ENCODE results near the gene JAKMIP3. TPM values are rescaled to one million over a fixed set of nuclear protein-coding genes. Genes with fewer than 3 reads are reported as not detected.

JAKMIP3 gene
- total and polyA plus RNA-seq, 10 of the 15 experiments (the other 5 are each of a cell fraction or from before 2014, with no cell fraction given), result 0.01 TPM; not detected in 7

DNA sequence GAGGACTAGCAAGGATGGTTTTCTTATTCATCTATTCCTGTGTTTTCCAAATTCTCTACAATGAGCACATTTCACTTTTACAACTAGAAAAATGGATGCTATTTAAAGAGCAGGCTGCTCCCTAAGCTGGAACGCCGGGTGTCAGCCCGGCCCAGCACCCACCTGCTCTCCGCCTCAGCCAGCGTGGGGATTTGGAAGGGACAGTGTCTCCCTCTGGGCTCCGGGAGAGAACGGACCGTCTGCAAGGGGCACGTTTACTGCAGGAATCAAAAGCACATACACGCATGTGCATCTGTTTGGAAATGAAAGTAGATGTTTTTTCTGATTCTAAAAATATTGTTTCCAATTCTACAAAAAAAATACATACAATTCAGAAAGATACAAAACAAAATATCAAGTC, 2.3 kb upstream of the JAKMIP3 start:
- in situ Hi-C loops (cut with MboI) (no loop called here), intact Hi-C loops (cut with micrococcal nuclease; ENCODE audit: unreplicated experiment) (no loop called here)
- no peak for FAIRE-seq
- Histone ChIP-seq H2AFZ (ENCODE audit: control insufficient read depth, low read depth, low read length) (no peak overlapping the region), H3K4me2 (ENCODE audit: control insufficient read depth, insufficient read depth) (no peak overlapping the region), H3K9ac (ENCODE audit: control insufficient read depth, insufficient read depth, low read length) (no peak overlapping the region), H4K20me1 (ENCODE audit: control insufficient read depth, insufficient read depth) (no peaks in the 10 kb centered on the region), H3K27me3 (replicated peaks in 1 of 2; ENCODE audit: control insufficient read depth in 2 of 2, insufficient read depth in 2 of 2, low read length in 1 of 2) (no peaks in the 10 kb centered on the region; a peak in 1 of 4 replicates), H3K36me3 (ENCODE audit: control insufficient read depth in 2 of 2, insufficient read depth in 2 of 2, low read length in 1 of 2) (no peaks in the 10 kb centered on the region), H3K9me3 (replicated peaks; ENCODE audit: control insufficient read depth, insufficient read depth, low read length) (no peaks in the 10 kb centered on the region), H3K27ac (ENCODE audit: control insufficient read depth, insufficient read depth) (no peak overlapping the region), H3K79me2 (ENCODE audit: control insufficient read depth, insufficient read depth, low read length) (no peaks in the 10 kb centered on the region), H3K4me3 (no peak overlapping the region), H3K4me1 (ENCODE audit: control insufficient read depth, insufficient read depth, low read length) (no peaks in the 10 kb centered on the region)
- no peak for TF ChIP-seq TCF3 (IDR thresholded peaks at IDR 0.05; ENCODE audit: borderline replicate concordance, insufficient read depth, low read depth, low read length)
- TF ChIP-seq, protein P1, sequence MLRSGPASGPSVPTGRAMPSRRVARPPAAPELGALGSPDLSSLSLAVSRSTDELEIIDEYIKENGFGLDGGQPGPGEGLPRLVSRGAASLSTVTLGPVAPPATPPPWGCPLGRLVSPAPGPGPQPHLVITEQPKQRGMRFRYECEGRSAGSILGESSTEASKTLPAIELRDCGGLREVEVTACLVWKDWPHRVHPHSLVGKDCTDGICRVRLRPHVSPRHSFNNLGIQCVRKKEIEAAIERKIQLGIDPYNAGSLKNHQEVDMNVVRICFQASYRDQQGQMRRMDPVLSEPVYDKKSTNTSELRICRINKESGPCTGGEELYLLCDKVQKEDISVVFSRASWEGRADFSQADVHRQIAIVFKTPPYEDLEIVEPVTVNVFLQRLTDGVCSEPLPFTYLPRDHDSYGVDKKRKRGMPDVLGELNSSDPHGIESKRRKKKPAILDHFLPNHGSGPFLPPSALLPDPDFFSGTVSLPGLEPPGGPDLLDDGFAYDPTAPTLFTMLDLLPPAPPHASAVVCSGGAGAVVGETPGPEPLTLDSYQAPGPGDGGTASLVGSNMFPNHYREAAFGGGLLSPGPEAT (IDR thresholded peaks at IDR 0.05; ENCODE audit: low read depth), result no peak
- TF ChIP-seq, protein P2, sequence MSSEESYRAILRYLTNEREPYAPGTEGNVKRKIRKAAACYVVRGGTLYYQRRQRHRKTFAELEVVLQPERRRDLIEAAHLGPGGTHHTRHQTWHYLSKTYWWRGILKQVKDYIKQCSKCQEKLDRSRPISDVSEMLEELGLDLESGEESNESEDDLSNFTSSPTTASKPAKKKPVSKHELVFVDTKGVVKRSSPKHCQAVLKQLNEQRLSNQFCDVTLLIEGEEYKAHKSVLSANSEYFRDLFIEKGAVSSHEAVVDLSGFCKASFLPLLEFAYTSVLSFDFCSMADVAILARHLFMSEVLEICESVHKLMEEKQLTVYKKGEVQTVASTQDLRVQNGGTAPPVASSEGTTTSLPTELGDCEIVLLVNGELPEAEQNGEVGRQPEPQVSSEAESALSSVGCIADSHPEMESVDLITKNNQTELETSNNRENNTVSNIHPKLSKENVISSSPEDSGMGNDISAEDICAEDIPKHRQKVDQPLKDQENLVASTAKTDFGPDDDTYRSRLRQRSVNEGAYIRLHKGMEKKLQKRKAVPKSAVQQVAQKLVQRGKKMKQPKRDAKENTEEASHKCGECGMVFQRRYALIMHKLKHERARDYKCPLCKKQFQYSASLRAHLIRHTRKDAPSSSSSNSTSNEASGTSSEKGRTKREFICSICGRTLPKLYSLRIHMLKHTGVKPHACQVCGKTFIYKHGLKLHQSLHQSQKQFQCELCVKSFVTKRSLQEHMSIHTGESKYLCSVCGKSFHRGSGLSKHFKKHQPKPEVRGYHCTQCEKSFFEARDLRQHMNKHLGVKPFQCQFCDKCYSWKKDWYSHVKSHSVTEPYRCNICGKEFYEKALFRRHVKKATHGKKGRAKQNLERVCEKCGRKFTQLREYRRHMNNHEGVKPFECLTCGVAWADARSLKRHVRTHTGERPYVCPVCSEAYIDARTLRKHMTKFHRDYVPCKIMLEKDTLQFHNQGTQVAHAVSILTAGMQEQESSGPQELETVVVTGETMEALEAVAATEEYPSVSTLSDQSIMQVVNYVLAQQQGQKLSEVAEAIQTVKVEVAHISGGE (CRISPR knock-in tag; IDR thresholded peaks at IDR 0.05), result no peak
- TF ChIP-seq NFXL1 (IDR thresholded peaks at IDR 0.05; ENCODE audit: borderline replicate concordance), result no peak
- no peak for TF ChIP-seq KAT2A (conservative IDR thresholded peaks at IDR 0.05; ENCODE audit: control insufficient read depth, low read depth, low read length)
- TF ChIP-seq NBN (IDR thresholded peaks at IDR 0.05), result no peak
- no peak for TF ChIP-seq TARDBP (IDR thresholded peaks at IDR 0.05; ENCODE audit: borderline replicate concordance)
- TF ChIP-seq, protein P3, sequence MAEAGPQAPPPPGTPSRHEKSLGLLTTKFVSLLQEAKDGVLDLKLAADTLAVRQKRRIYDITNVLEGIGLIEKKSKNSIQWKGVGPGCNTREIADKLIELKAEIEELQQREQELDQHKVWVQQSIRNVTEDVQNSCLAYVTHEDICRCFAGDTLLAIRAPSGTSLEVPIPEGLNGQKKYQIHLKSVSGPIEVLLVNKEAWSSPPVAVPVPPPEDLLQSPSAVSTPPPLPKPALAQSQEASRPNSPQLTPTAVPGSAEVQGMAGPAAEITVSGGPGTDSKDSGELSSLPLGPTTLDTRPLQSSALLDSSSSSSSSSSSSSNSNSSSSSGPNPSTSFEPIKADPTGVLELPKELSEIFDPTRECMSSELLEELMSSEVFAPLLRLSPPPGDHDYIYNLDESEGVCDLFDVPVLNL (IDR thresholded peaks at IDR 0.05; ENCODE audit: low read depth, low read length), result no peak
- no peak for TF ChIP-seq NFYB (IDR thresholded peaks at IDR 0.05; ENCODE audit: insufficient read depth, low read depth, low read length)
- no peak for DNase-seq (ENCODE audit: low read depth, low spot score)
- ChIA-PET SMC1A (ENCODE audit: uncharacterized antibody, unreplicated experiment) (no interaction called here), RAD21 (ENCODE audit: unreplicated experiment) (no interaction called here), POLR2A (no interaction called here), CTCF (no interaction called here)
- 53% methylated on average over 10 of the region's 10 CpGs for WGBS (ENCODE audit: insufficient coverage, insufficient replicate concordance, low lambda C conversion rate, missing lambda C conversion rate)
- ATAC-seq, result no peak
- no TSS peak for BruUV-seq (replicated peaks)

Measured in GM12878 (cell line).